Colonic mucosa (tissue), 4 donors: Measurements from ENCODE around the gene NPAS3. TPM values are rescaled to one million over a fixed set of nuclear protein-coding genes. Genes with fewer than 3 reads are reported as not detected.

Experiments used
- DNase-seq: peaks from one replicate; pipeline ENCODE4 v3.0.0-alpha.2; 2020
- H3K27ac ChIP-seq: fragments of 200-600 bp; one replicate; pipeline ENCODE4 v1.8.0; 2021
- H3K27me3 ChIP-seq: fragments of 200-600 bp; one replicate; pipeline ENCODE4 v1.8.0; 2021
- H3K36me3 ChIP-seq: fragments of 200-600 bp; one replicate; pipeline ENCODE4 v1.8.0; 2021
- H3K4me1 ChIP-seq: fragments of 200-600 bp; one replicate; pipeline ENCODE4 v1.8.0; 2021; ENCODE audit warnings: mild to moderate bottlenecking
- H3K4me3 ChIP-seq: fragments of 200-600 bp; one replicate; pipeline ENCODE4 v1.8.0; 2021
- H3K9ac ChIP-seq, 2 donors: one replicate each; pipeline ENCODE4 v1.7.0; 2013; ENCODE audit warnings: control low read depth in 2 of 2, low read depth in 2 of 2, low read length in 2 of 2
- H3K9me3 ChIP-seq: fragments of 200-600 bp; one replicate; pipeline ENCODE4 v1.8.0; 2021
- intact Hi-C: fragments of 100-400 bp; cut with DNase I; formaldehyde crosslinking; loops from one replicate; pipeline ENCODE4 v1.14.1; 2022
- total RNA-seq, 2 donors: library from RNA; stranded (reverse); fragmentation: NEBNext Ultra II Directional in 1 of 2; extraction: Animal tissue kit (Norgen Biotek cat#: 25700) in 1 of 2; gene quantifications; one replicate each; pipeline ENCODE4 v1.2.1, GENCODE V29; 2021
- TF ChIP-seq, protein P1 (sequence below): fragments of 200-600 bp; IDR thresholded peaks from one replicate; pipeline ENCODE4 v1.8.0; 2022; ENCODE audit warnings: antibody characterized with exemption, mild to moderate bottlenecking
- donor health status: healthy.
- donor health status: DM: no; HTN: no; CAD: no.
- donor health status: DM: no; HTN: no; CAD: no.

Gene NPAS3
- total RNA-seq, 2 donors from 2014 or later = 0.79 to 1.6 TPM

DNA sequence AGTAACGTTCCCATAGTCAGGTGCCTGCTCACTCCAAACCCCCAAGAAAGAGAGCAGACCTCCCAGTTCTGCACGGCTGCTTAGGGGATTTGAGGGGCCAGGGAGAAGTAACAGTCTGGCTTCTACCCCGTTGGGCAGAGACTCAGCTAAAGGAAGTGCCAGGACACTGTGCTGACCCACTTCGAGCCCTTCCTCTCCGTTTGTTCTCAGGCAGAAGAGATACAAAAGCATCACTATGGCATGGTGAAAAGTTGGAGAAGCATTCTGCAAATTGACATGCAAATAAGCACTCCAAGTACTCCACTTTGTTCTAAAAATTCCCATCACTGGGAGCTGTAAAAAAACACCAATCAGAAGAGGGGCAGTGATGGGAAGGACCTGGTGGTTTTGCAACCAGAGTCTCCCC, 773.1 kb downstream of the NPAS3 start:
- no peaks in the 10 kb centered on the region for H3K36me3 ChIP-seq
- H3K27me3 ChIP-seq = no peaks in the 10 kb centered on the region
- no peak overlapping the region for H3K27ac ChIP-seq
- H3K9ac ChIP-seq = no peak overlapping the region
- TF ChIP-seq, protein P1, sequence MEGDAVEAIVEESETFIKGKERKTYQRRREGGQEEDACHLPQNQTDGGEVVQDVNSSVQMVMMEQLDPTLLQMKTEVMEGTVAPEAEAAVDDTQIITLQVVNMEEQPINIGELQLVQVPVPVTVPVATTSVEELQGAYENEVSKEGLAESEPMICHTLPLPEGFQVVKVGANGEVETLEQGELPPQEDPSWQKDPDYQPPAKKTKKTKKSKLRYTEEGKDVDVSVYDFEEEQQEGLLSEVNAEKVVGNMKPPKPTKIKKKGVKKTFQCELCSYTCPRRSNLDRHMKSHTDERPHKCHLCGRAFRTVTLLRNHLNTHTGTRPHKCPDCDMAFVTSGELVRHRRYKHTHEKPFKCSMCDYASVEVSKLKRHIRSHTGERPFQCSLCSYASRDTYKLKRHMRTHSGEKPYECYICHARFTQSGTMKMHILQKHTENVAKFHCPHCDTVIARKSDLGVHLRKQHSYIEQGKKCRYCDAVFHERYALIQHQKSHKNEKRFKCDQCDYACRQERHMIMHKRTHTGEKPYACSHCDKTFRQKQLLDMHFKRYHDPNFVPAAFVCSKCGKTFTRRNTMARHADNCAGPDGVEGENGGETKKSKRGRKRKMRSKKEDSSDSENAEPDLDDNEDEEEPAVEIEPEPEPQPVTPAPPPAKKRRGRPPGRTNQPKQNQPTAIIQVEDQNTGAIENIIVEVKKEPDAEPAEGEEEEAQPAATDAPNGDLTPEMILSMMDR = no peak
- intact Hi-C loops = no loop called here
- H3K9me3 ChIP-seq = no peaks in the 10 kb centered on the region
- H3K4me1 ChIP-seq = no peaks in the 10 kb centered on the region
- no peak overlapping the region for H3K4me3 ChIP-seq
- no peak for DNase-seq

DNA sequence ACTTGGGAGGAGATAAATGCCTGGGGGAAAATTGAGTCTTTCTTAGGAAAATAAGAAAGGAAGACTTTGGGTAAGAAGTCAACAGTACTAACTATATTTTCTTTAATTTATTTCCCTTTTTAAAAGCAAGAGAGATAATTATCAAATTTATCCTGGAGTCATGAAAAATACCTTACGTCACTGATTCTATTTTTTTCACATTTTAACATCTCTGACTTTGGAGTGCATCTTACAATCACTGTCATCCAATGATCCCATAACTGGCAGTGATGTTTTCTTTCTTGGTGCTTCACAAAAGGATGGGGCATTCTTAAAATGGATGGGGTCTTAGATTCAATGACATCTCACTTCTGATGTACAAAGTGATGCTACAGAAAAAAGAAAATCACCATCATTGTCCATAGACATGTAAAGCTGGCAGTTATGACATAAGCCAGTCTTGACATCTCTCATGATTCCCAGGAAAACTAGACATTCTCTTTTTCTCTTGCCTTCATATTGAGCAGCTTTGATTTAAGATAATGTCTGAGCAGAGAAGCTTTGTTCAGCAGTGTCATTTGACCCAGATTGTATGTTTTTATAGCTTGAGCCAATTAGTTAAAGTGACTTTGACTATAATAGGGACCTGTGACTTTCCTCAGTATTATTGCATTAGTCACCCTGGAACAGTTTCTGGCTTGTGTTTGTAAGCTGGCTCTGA, 776.0 kb downstream of the NPAS3 start:
- Histone ChIP-seq H3K4me1 (no peaks in the 10 kb centered on the region), H3K9me3 (no peaks in the 10 kb centered on the region), H3K27me3 (no peaks in the 10 kb centered on the region), H3K4me3 (no peak overlapping the region), H3K27ac (no peak overlapping the region), H3K9ac (no peak overlapping the region), H3K36me3 (no peaks in the 10 kb centered on the region)
- intact Hi-C loops = no loop called here
- no peak for DNase-seq
- TF ChIP-seq, protein P1 = no peak

DNA sequence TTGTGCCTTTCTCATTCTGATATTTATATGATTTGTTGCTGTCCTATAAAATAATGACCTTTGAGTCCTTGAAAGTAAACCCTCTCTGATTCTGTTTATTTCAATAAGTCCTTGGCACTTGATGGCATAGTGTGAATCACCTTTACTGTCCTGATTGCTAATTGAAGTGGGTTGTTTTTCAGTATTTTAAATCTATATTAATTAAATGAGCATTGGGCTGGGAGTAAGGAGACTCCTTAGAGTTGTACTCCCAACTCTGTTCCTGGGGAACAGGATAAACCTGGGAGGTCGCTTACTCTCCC, 776.5 kb downstream of the NPAS3 start:
- no peak overlapping the region for H3K27ac ChIP-seq
- TF ChIP-seq, protein P1 = no peak
- no peaks in the 10 kb centered on the region for H3K4me1 ChIP-seq
- H3K9ac ChIP-seq = no peak overlapping the region
- intact Hi-C loops = no loop called here
- no peaks in the 10 kb centered on the region for H3K27me3 ChIP-seq
- DNase-seq = no peak
- H3K4me3 ChIP-seq = no peak overlapping the region
- no peaks in the 10 kb centered on the region for H3K36me3 ChIP-seq
- no peaks in the 10 kb centered on the region for H3K9me3 ChIP-seq

DNA sequence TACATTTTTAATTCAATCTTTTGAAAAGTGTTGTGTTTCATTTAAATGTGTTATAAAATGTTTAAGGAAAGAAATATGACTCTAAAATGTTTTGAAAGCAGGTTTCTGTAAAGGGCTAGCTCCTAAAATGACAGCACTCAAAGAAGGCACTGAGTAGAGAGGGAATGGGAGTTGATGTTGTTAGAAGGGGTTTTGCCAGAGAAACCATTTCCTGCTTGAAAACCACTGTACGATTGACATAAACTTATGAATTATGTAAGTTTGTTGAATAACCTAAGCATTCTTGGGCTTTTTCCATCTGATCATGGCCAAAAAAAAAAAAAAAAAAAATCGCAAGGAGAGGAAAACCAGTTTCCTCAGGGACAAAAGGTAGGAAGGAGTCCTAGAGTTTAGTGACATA, 778.2 kb downstream of the NPAS3 start:
- TF ChIP-seq, protein P1 = no peak
- no peak overlapping the region for H3K9ac ChIP-seq
- H3K4me3 ChIP-seq = no peak overlapping the region
- H3K9me3 ChIP-seq = no peaks in the 10 kb centered on the region
- H3K4me1 ChIP-seq = no peaks in the 10 kb centered on the region
- no peaks in the 10 kb centered on the region for H3K36me3 ChIP-seq
- intact Hi-C loops = no loop called here
- H3K27me3 ChIP-seq = no peaks in the 10 kb centered on the region
- no peak overlapping the region for H3K27ac ChIP-seq
- no peak for DNase-seq

DNA sequence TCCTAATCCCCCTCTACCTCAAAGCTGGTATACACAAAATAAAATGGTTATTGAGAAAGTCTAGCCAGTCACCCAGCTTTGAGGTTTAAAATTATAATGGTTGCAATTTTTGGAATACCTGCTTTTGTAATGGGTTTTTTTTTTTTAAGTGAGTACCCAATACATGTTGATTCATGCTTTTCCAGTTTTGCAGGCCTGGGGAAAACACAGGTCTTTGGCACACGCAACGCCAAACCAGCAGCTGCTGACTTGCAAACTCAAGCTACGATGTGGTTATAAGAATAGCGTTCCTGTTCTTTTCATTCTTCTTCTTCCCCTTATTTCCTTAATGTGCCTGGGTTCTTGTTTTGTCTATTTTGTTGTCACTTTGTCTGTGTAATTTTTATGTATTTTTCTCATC, 779.2 kb downstream of the NPAS3 start:
- Histone ChIP-seq H3K36me3 (no peaks in the 10 kb centered on the region), H3K9me3 (no peaks in the 10 kb centered on the region), H3K27ac (no peak overlapping the region), H3K4me3 (no peak overlapping the region), H3K4me1 (no peaks in the 10 kb centered on the region), H3K9ac (no peak overlapping the region), H3K27me3 (no peaks in the 10 kb centered on the region)
- TF ChIP-seq, protein P1 = no peak
- intact Hi-C loops = no loop called here
- DNase-seq = no peak
